GM21381 (cell line): Measurements from ENCODE around the gene PGPEP1.
A peak's percentile ranks its signal among the peaks of the same experiment; 100 is the strongest.
"Not testable (repeated sequence)": the region's sequence is repeated elsewhere in the genome, so short reads cannot be mapped to it uniquely, and the experiment has no call there.

Source experiments
- ATAC-seq: cut with Tn5 transposase; IDR thresholded peaks from one replicate; pipeline ENCODE4 v1.9.1; 2021; ENCODE audit warnings: mild to moderate bottlenecking, moderate library complexity; ENCODE audit not compliant: unreplicated experiment

PGPEP1 gene

GRCh38 chr19:18389726-18390064, 49.3 kb downstream of the PGPEP1 start:
- ATAC-seq = no peak

GRCh38 chr19:18390065-18390907, 49.9 kb downstream of the PGPEP1 start:
- ATAC-seq = no peak

DNA sequence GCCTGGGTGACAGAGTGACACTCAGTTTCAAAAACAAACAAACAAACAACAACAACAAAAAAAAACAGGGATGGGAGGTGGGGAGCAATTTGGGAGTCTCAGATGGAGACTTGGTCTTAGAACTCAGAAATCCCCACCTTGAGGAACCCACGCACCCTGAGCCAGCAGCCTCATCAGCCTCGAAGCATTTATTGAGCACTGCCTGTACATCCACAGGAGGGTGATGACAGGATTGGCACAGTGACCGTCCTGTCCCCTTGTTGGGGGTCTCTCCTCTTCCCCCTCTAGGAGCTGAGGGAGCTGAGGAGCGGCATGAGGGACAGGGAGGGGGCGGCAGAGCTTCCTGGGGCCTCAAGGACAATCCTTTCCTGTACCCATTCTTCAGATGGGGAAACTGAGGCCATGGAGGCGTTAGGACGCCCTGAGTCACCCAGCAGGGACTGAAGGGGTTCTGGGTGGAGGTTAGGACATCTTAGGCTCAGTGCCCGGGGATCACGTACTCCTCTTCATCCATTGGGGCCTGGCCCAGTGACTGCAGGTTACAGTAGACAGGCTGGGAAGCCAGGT, 51.2 kb downstream of the PGPEP1 start:
- no peak for ATAC-seq

DNA sequence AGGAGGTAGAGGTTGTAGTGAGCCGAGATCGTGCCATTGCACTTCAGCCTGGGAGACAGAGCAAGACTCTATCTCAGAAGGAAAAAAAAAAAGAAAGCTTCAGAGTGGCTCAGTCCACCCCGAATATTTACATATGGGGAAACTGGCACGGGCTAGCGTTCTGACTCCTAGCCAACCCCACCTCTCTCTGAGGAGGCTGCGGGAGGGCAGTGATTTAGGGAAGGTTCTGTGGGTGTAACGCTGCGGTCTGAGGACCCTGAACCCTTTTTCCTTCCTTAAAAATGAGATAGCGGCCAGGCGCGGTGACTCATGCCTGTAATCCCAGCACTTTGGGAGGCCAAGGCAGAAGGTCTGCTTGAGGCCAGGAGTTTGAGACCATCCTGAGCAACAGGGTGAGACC, 52.0 kb downstream of the PGPEP1 start:
- ATAC-seq = no peak

DNA sequence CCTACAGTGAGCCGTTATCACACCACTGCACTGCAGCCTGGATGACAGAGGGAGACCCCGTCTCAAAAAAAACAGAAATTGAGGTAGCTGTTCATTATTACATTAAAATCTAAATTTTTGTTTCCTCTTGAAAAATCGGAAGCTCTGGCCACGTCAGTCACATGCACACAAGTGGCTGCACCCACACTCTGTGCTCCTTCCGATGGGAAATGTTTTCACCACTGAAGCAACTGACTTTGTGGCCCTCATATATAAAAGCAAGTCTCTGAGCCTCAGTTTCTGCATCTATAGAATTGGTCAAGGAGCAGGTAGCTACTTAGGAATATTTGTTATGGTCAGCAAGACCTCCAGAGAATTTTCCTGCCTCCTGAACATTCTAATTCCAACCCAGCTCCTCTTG, 52.5 kb downstream of the PGPEP1 start:
- no peak for ATAC-seq

DNA sequence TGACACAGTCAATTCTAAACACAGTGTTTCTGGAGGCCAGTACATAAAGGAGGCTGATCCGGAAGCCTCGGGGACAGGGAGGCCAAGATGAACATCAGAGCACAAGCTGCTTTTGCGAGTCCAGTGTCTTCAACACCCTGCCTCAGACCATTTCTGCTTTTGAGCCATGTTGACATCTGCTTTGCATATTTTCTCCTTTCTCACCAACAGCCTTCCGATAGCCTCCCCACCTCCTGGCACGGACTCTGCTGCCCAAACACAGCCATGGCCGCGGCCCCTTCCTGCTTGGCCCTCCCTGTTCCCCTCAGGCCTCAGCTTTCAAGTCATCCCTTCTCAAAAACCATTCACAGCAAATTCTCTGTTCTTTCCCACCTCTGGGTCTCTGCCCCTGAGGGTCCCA, 53.4 kb downstream of the PGPEP1 start:
- ATAC-seq = no peak

GRCh38 chr19:18396471-18397241, 56.3 kb downstream of the PGPEP1 start:
- no peak for ATAC-seq

GRCh38 chr19:18397242-18398202, 57.1 kb downstream of the PGPEP1 start, which contains the start of gene LRRC25:
LRRC25 (minus strand) TSS chr19:18397622; CDS start chr19:18396963, 659 bp downstream.
- no peak for ATAC-seq

GRCh38 chr19:18399008-18399407, 58.6 kb downstream of the PGPEP1 start:
- ATAC-seq = no peak

- no peak for ATAC-seq
Observed at GRCh38 chr19:18401580-18402112, 61.2 kb downstream of the PGPEP1 start.

DNA sequence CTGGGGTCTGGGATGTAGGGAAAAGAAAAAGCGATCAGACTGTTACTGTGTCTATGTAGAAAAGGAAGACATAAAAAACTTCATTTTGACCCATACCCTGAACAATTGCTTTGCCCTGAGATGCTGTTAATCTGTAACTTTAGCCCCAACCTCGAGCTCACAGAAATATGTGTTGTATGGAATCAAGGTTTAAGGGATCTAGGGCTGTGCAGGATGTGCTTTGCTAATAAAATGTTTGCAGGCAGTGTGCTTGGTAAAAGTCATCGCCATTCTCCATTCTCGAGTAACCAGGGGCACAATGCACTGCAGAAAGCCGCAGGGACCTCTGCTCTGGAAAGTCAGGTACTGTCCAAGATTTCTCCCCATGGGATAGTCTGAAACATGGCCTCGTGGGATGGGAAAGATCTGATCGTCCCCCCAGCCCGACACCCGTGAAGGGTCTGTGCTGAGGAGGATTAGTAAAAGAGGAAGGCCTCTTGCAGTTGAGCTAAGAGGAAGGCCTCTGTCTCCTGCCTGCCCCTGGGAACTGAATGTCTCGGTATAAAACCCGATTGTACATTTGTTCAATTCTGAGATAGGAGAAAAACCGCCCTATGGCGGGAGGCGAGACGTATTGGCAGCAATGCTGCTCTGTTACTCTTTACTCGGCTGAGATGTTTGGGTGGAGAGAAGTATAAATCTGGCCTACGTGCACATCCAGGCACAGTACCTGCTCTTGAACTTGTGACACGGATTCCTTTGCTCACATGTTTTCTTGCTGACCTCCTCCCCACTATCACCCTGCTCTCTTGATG, 62.3 kb downstream of the PGPEP1 start:
- not testable (repeated sequence) for ATAC-seq

GRCh38 chr19:18405754-18406153, 65.4 kb downstream of the PGPEP1 start:
- ATAC-seq = not testable (repeated sequence)

- no peak for ATAC-seq
Observed at GRCh38 chr19:18406749-18407148, 66.4 kb downstream of the PGPEP1 start.

GRCh38 chr19:18408053-18408476, 67.7 kb downstream of the PGPEP1 start:
- peak; percentile 65 for ATAC-seq

- ATAC-seq = no peak
Observed at GRCh38 chr19:18412610-18413239, 72.3 kb downstream of the PGPEP1 start.

- no peak for ATAC-seq
Observed at GRCh38 chr19:18414504-18415177, 74.2 kb downstream of the PGPEP1 start.

- no peak for ATAC-seq
Observed at GRCh38 chr19:18415178-18415867, 74.9 kb downstream of the PGPEP1 start.

DNA sequence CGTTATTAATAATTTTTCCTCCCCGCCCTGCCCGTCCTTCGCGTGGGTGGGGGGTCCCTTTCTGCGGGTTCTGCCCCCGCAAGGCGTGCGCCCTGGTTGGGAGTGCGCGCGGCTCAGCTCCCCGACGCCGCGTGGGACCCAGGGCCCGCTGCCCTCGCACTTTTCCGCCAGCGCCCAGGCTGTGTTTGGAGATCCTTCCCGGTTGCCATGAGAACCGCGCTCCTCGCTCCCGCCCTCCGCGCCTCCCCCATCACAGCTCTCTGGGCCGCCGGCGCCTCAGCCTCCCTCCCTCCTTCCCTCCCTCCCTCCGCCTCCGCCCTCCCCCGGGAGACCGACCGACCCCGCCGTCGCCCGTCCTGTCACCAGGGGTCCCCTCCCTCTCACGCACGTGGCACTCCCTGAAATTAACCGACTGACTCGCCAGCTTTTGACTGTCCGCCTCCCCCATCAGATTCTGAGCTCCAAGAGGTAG, 76.4 kb downstream of the PGPEP1 start:
- ATAC-seq = no peak
